Spleen (tissue), 7 donors: ENCODE measurements around the gene WWC1.

Experiments used
- POLR2A ChIP-seq, 3 donors: fragments of 450-650 bp; IDR thresholded peaks; one replicate each; pipeline ENCODE4 v1.5.1; 2017; ENCODE audit warnings: antibody characterized with exemption in 3 of 3, mild to moderate bottlenecking in 1 of 3
- POLR2AphosphoS5 ChIP-seq, 3 donors: sonication (generic); formaldehyde crosslinking; IDR thresholded peaks; one replicate each; pipeline ENCODE4 v1.5.1; 2017; ENCODE audit warnings: antibody characterized with exemption in 3 of 3
- TF ChIP-seq, protein P1 (sequence below), 11 experiments: fragments of 200-600 bp in 7 of 11; fragments of 450-650 bp in 4 of 11; sonication (generic) in 4 of 11; IDR thresholded peaks in 8 of 11; conservative IDR thresholded peaks in 3 of 11; 1 replicate in 7 of 11; 2 replicates in 4 of 11; pipeline versions ENCODE4 v1.4.0 to v1.8.0; 2016 to 2021; ENCODE audit warnings: antibody characterized with exemption in 11 of 11, inconsistent platforms in 4 of 11, mild to moderate bottlenecking in 1 of 11
- donor health status: DM: no; HTN: no; CAD: no; lungs with moderate emphysema.
- donor health status: DM: no; HTN: no; CAD: no.
- donor health status: DM: no; HTN: no; CAD: no.

DNA sequence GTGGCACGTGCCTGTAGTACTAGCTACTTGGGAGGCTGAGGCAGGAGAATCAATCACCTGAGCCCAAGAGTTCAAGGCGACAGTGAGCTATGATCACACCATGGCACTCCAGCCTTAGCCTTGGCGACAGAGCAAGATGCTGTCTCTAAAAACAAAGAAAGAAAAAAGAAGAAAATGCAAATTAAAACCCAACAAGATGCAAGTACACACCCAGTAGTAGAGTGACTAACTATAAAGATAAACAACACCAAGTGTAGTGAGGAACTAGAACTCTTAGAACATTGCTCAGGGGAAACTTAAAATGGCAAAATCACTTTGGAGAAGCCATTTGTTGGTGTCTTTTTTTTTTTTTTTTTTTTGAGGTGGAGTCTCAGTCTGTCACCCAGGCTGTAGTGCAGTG, 160.1 kb downstream of the WWC1 start:
- TF ChIP-seq, protein P1, sequence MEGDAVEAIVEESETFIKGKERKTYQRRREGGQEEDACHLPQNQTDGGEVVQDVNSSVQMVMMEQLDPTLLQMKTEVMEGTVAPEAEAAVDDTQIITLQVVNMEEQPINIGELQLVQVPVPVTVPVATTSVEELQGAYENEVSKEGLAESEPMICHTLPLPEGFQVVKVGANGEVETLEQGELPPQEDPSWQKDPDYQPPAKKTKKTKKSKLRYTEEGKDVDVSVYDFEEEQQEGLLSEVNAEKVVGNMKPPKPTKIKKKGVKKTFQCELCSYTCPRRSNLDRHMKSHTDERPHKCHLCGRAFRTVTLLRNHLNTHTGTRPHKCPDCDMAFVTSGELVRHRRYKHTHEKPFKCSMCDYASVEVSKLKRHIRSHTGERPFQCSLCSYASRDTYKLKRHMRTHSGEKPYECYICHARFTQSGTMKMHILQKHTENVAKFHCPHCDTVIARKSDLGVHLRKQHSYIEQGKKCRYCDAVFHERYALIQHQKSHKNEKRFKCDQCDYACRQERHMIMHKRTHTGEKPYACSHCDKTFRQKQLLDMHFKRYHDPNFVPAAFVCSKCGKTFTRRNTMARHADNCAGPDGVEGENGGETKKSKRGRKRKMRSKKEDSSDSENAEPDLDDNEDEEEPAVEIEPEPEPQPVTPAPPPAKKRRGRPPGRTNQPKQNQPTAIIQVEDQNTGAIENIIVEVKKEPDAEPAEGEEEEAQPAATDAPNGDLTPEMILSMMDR (IDR thresholded peaks at IDR 0.05 in 8 of 11, conservative IDR thresholded peaks at IDR 0.05 in 3 of 11) = no peak
- TF ChIP-seq POLR2AphosphoS5 (IDR thresholded peaks at IDR 0.05) = no peak
- TF ChIP-seq POLR2A (IDR thresholded peaks at IDR 0.05) = no peak
